ENCODE results near the gene ZP2.
"Not testable (repeated sequence)": the region's sequence is repeated elsewhere in the genome, so short reads cannot be mapped to it uniquely, and the experiment has no call there.

The ZP2 gene

DNA sequence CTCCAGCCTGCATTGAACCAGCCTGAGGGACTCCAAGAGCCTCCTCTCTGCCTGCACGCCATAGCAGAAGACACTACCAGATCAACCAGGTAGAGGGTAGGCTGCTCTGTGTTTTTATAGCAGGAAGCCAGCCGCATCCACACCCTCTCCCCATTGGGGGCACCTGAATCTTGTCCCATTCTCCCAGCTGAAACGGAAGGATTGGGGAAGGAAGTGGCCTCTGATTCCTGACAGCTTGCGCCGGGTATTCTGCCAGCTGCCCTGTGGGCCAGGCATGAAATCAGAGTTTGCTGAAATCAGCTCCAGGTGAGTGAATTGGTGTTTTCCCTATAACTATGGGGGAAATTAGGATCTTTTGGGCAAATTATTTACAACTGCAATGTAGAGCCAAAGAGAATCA lies at the start of gene ZP2:
Gene ZP2, minus strand, starts transcription at position 89 of the 400 bp plus-strand sequence. Its CDS starts 27 bp downstream, at position 62.
- DNase-seq, result no peak

DNA sequence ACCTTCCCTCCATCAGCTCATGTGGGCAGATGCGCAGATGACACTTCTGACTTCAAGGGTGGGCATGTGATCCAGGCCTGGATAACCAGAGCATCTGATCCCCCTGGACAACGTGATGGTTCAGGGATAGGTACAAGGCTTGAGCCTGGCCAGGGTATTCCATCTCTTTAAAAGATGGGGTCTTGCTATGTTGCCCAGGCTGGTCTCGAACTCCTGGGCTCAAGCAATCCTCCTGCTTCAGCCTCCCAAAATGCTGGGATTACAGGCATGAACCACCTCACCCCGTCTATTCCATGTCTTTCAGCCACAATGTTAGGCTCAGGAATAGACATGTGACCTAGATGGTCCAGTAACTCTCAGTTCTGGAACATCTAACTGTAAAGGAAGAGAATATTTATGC lies 45.9 kb upstream of the ZP2 start:
- no peak for DNase-seq

DNA sequence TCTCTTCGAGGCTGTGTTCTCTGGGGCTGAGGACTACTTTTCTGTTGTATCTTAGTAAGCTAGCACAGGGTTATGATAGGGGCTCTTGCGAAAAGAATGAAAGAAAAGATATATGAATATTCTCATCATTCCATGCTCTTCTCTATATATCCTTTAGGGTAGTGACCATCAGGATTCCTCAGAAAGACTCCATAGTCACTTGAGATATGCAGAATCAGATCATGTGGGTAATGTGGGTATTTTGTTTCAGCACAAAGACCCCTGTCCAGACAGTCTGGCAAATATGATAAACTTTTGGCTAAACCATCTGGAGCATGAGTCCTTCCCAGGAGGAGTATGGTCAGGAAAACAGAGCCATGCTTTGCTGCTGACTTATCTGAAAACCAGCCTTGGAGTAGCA lies 45.3 kb upstream of the ZP2 start:
- no peak for DNase-seq

- no peak for DNase-seq
Observed at GRCh38 chr16:21253470-21253869, 42.1 kb upstream of the ZP2 start.

- DNase-seq, result no peak
Observed at GRCh38 chr16:21250072-21250923, 38.9 kb upstream of the ZP2 start.

GRCh38 chr16:21248179-21248578 lies 36.8 kb upstream of the ZP2 start:
- not testable (repeated sequence) for DNase-seq

GRCh38 chr16:21244518-21245215 lies 33.3 kb upstream of the ZP2 start:
- DNase-seq, result no peak

DNA sequence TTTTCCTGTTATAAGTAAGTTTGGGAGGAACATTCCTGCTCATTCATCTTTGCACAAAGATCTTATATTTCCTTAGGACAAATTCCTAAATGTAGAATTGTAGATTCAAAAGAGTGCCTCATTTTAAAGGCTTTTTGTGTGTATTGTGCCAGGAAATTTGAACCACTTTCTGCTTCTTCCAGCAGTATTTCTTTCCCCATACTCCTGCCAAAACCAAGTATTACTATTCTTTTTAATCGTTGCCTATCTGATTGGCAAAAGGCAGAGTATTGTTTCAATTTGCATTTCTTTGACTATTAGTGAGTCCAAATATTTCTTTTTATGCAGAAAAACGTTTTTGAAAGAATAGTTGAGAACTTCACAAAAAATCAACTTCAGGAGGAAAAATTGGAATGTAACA lies 31.4 kb upstream of the ZP2 start:
- DNase-seq, result no peak

- DNase-seq, result no peak
Observed at GRCh38 chr16:21239646-21240045, 28.3 kb upstream of the ZP2 start.

DNA sequence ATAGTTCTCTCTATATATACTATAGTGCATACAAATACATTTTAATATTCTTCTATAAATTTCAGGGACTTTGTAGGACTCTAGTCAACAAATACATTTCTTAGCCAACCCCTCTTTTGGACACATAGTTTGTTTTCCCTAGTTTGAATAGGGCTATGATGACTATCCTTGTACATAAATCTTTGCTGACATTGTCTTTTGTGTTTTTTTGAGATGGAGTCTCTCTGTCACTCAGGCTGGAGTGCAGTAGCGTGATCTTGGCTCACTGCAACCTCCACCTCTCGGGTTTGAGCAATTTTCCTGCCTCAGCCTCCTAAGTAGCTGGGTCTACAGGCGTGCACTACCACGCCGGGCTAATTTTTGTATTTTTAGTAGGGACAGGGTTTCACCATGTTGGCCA lies 25.5 kb upstream of the ZP2 start:
- no peak for DNase-seq

GRCh38 chr16:21235199-21235585 lies 23.8 kb upstream of the ZP2 start:
- DNase-seq, result no peak

GRCh38 chr16:21233521-21234150 lies 22.3 kb upstream of the ZP2 start, which contains the start of gene ANKS4B:
Gene ANKS4B (plus strand): TSS chr16:21233699. CDS start chr16:21233738, 39 bp downstream.
- DNase-seq, result no peak

DNA sequence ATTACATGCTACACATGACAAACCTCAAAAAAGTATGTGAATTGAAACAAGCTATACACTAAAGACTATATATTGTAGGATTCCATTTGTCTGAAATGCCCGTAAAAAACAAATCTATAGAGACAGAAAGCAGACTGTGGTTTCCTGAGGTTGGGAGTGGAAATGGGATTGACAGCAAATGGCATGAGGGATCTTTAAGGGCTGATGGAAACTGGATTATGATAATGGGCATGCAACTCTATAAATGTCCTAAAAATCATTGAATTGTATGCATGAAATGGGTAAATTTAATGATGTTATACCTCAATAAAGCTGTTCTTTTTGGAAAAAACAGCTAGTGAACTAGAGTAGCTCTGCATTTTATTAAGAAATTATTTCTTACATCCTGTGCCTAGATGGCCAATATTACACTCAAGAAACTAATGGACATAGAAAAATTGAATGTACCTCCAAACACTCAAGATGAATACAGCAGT lies 21.7 kb upstream of the ZP2 start:
- no peak for DNase-seq

DNA sequence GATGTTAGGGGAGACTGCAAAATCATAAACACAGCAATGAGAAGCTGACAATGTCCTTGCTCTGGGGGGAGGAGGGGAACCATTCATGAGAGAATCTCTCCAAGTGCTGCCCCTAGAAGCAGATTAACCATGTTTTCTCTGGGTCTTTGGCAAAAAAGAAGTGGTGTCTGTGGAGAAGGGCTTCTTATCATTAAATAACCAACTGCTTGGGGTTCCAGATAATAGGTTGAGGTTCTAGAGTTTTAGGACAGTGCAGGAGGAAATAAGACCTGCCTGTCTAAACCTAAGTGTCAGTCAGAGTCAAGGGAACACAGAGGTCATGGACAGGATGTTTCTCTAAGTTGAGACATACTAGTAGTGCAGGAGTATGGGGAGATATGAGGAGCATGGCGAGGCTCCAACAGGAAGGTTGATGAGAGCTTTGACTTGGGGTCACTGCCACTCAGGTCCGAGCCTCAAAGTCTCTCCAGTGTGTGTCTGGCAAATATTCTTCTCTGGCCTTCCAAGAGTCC lies 17.0 kb upstream of the ZP2 start:
- DNase-seq, result no peak

- DNase-seq, result no peak
Observed at GRCh38 chr16:21227866-21228265, 16.5 kb upstream of the ZP2 start.

- no peak for DNase-seq
Observed at GRCh38 chr16:21226749-21227148, 15.4 kb upstream of the ZP2 start.

- no peak for DNase-seq
Observed at GRCh38 chr16:21224800-21225199, 13.4 kb upstream of the ZP2 start.

GRCh38 chr16:21223787-21224186 lies 12.4 kb upstream of the ZP2 start:
- no peak for DNase-seq

- DNase-seq, result no peak
Observed at GRCh38 chr16:21222495-21223337, 11.3 kb upstream of the ZP2 start.

DNA sequence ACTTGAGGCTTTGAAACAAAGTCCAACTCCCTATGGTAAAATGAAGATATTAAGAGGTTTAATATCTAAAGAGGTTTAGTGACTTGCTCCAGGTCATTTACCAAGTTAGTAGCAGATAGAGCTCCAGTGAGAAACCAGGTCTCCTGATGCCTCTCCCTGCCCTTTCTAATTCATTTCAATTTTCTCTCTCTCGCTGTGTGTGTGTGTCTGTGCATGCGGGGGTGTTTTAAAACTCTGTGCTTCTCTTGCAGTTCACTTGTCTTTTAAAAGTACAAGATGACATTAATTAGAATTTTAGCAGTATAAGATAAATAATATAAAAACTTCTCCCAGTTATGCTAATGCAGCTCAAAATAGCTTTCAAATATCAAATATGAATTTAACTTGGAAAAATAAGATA lies 8.2 kb upstream of the ZP2 start:
- DNase-seq, result no peak

DNA sequence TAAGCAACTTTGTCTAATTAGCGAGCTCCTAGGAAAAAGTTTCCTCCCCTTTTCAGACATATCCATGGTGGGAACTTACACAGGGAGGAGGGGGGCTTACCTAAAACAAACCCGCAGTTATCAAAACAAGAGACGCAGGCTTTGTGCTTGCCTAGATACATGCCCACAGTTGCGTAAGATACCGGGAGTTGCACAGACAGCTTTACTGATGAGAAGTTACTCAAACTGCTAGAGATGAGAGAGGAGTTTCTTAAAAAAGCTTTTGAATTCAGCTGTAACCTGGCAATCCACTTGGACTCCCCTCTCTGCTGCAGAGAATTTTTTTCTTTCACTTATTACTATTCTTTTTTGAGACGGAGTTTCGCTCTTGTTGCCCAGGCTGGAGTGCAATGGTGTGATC lies 6.8 kb upstream of the ZP2 start:
- no peak for DNase-seq

DNA sequence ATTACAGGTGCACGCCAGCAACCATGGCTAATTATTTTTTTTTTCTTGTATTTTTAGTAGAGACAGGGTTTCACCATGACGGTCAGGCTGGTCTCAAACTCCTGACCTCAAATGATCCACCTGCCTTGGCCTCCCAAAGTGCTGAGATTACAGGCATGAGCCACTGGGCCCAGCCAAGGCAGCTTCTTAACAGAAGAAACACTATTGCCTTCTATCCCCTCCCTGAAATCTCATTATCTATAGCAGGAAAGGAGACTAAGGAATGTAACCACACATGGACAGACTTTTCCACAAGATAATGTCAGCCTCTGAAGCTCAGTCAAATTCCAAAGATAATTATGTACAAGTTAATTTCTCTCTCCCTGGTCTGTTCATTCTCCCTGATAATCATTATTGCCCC lies 5.7 kb upstream of the ZP2 start:
- no peak for DNase-seq

GRCh38 chr16:21214086-21214485 lies 2.7 kb upstream of the ZP2 start:
- no peak for DNase-seq
